Fibroblast of lung (primary cell): Measurements from ENCODE around the gene UFC1. TPM values are rescaled to one million over a fixed set of nuclear protein-coding genes. Genes with fewer than 3 reads are reported as not detected.

Experiments used
- DNase-seq, 2 donors: peaks; one replicate each; pipeline versions ENCODE4 v3.0.0 to v3.0.0-alpha.2; 2010; ENCODE audit warnings: low read depth in 2 of 2
- H2AFZ ChIP-seq: 2 replicates; pipeline ENCODE4 v1.5.1; 2012; ENCODE audit warnings: low read length, control low read depth, inconsistent platforms
- H3K27ac ChIP-seq: 2 replicates; pipeline ENCODE4 v1.5.1; 2011; ENCODE audit warnings: low read length, control low read depth; ENCODE audit not compliant: insufficient read depth
- H3K27me3 ChIP-seq: 2 replicates; pipeline ENCODE4 v1.5.1; 2011; ENCODE audit warnings: mild to moderate bottlenecking, low read length; ENCODE audit not compliant: control insufficient read depth, insufficient read depth
- H3K36me3 ChIP-seq: 2 replicates; pipeline ENCODE4 v1.5.1; 2011; ENCODE audit warnings: low read length; ENCODE audit not compliant: control insufficient read depth, insufficient read depth
- H3K4me1 ChIP-seq: 2 replicates; pipeline ENCODE4 v1.5.1; 2011; ENCODE audit warnings: low read length; ENCODE audit not compliant: control insufficient read depth, insufficient read depth; ENCODE audit errors: extremely low read depth
- H3K4me2 ChIP-seq: 2 replicates; pipeline ENCODE4 v1.5.1; 2011; ENCODE audit warnings: low read length, control low read depth; ENCODE audit not compliant: insufficient read depth; ENCODE audit errors: extremely low read depth
- H3K4me3 ChIP-seq, 4 experiments: fragments of 200-600 bp in 1 of 4; sonication (generic) in 1 of 4; replicated peaks in 1 of 4; 2 replicates each; pipeline ENCODE4 v1.5.1; 2011 to 2016; ENCODE audit warnings: low read length in 4 of 4, low read depth in 3 of 4, mild to moderate bottlenecking in 3 of 4, control low read depth in 2 of 4, inconsistent platforms in 1 of 4, mixed read lengths in 1 of 4; ENCODE audit not compliant: insufficient read depth in 1 of 4; ENCODE audit errors: control extremely low read depth in 1 of 4
- H3K79me2 ChIP-seq: 2 replicates; pipeline ENCODE4 v1.5.1; 2012; ENCODE audit warnings: mild to moderate bottlenecking, low read length, inconsistent platforms; ENCODE audit not compliant: control insufficient read depth, insufficient read depth
- H3K9ac ChIP-seq: 2 replicates; pipeline ENCODE4 v1.5.1; 2011; ENCODE audit warnings: mild to moderate bottlenecking, low read length, control low read depth; ENCODE audit not compliant: insufficient read depth
- H3K9me3 ChIP-seq: 2 replicates; pipeline ENCODE4 v1.5.1; 2012; ENCODE audit warnings: low read depth, low read length; ENCODE audit not compliant: control insufficient read depth, insufficient read depth
- H4K20me1 ChIP-seq: 2 replicates; pipeline ENCODE4 v1.5.1; 2011; ENCODE audit warnings: low read length; ENCODE audit not compliant: control insufficient read depth, insufficient read depth; ENCODE audit errors: extremely low read depth
- CTCF ChIP-seq, 2 donors: IDR thresholded peaks in 1 of 2; conservative IDR thresholded peaks in 1 of 2; 1 replicate in 1 of 2; 2 replicates in 1 of 2; pipeline ENCODE4 v1.5.1; 2011 to 2012; ENCODE audit warnings: low read length in 2 of 2, control low read depth in 1 of 2, inconsistent platforms in 1 of 2, low read depth in 1 of 2, mild to moderate bottlenecking in 1 of 2
- EZH2 ChIP-seq: IDR thresholded peaks from 2 replicates; pipeline ENCODE4 v1.5.1; 2012; ENCODE audit warnings: low read length, control low read depth, mild to moderate bottlenecking; ENCODE audit errors: missing control alignments
- polyA plus RNA-seq, 2 donors: library from polyadenylated mRNA; depleted of rRNA in 1 of 2; stranded (reverse) in 1 of 2; unstranded in 1 of 2; fragments of >200 nt; gene quantifications; 2 replicates each; pipeline ENCODE4 v1.2.1, GENCODE V29; 2011 to 2012; ENCODE audit warnings: missing spikeins in 1 of 2
- total RNA-seq: library from RNA; depleted of rRNA; stranded (reverse); fragments of >200 nt; gene quantifications from 2 replicates; pipeline ENCODE4 v1.2.1, GENCODE V29; 2014

The UFC1 gene
- total and polyA plus RNA-seq, 2 donors (not counting 1 experiment from before 2014, with no cell fraction given), result 87.0 to 154 TPM

GRCh38 chr1:161159087-161159912, 5.5 kb downstream of the UFC1 start, which contains the start of gene USP21:
TSS of gene USP21 (plus strand) at chr1:161159500. CDS start at chr1:161160641, 1,141 bp downstream.
- Histone ChIP-seq H3K9me3 (no peaks in the 10 kb centered on the region), H3K27ac (peak within 1 kb of the TSS; percentile 68), H3K4me1 (peaks cover 7% of the 10 kb centered on the region), H3K4me3 (peak within 1 kb of the TSS; percentile 63 to 93 (median 81)), H3K9ac (peak within 1 kb of the TSS; percentile 87), H4K20me1 (no peaks in the 10 kb centered on the region), H3K36me3 (peaks cover 22% of the 10 kb centered on the region), H3K4me2 (peak within 1 kb of the TSS; percentile 88), H3K27me3 (no peaks in the 10 kb centered on the region), H2AFZ (peak within 1 kb of the TSS; percentile 70), H3K79me2 (peaks cover 16% of the 10 kb centered on the region)
- DNase-seq, result peak; percentile 80 to 87
- TF ChIP-seq CTCF (conservative IDR thresholded peaks at IDR 0.05 in 1 of 2, IDR thresholded peaks at IDR 0.05 in 1 of 2; ENCODE audit: low read depth in 1 of 2, low read length in 2 of 2) (peak; percentile 30 to 54), EZH2 (no peak)

GRCh38 chr1:161159913-161160243, 6.1 kb downstream of the UFC1 start:
- peaks cover 7% of the 10 kb centered on the region for H3K4me1 ChIP-seq
- H3K9ac ChIP-seq, result peak overlapping the region; percentile 87
- H3K27ac ChIP-seq, result peak overlapping the region; percentile 68
- H3K36me3 ChIP-seq, result peaks cover 26% of the 10 kb centered on the region
- H3K4me3 ChIP-seq, result peak overlapping the region; percentile 63 to 93 (median 81)
- H3K27me3 ChIP-seq, result no peaks in the 10 kb centered on the region
- H3K4me2 ChIP-seq, result peak overlapping the region; percentile 88
- DNase-seq, result no peak
- H4K20me1 ChIP-seq, result no peaks in the 10 kb centered on the region
- no peak for TF ChIP-seq CTCF (conservative IDR thresholded peaks at IDR 0.05 in 1 of 2, IDR thresholded peaks at IDR 0.05 in 1 of 2; ENCODE audit: low read depth in 1 of 2, low read length in 2 of 2)
- TF ChIP-seq EZH2, result no peak
- H3K9me3 ChIP-seq, result no peaks in the 10 kb centered on the region
- peak overlapping the region; percentile 17 for H2AFZ ChIP-seq
- H3K79me2 ChIP-seq, result peaks cover 16% of the 10 kb centered on the region

- DNase-seq, result no peak
- Histone ChIP-seq H2AFZ (no peak overlapping the region), H3K36me3 (peaks cover 27% of the 10 kb centered on the region), H4K20me1 (no peaks in the 10 kb centered on the region), H3K4me2 (peak overlapping the region; percentile 88), H3K9ac (no peak overlapping the region), H3K27me3 (no peaks in the 10 kb centered on the region), H3K4me1 (peaks cover 12% of the 10 kb centered on the region), H3K4me3 (no peak overlapping the region), H3K9me3 (no peaks in the 10 kb centered on the region), H3K27ac (no peak overlapping the region), H3K79me2 (peaks cover 16% of the 10 kb centered on the region)
- no peak for TF ChIP-seq CTCF (conservative IDR thresholded peaks at IDR 0.05 in 1 of 2, IDR thresholded peaks at IDR 0.05 in 1 of 2; ENCODE audit: low read depth in 1 of 2, low read length in 2 of 2)
Observed at GRCh38 chr1:161160671-161161145, 6.9 kb downstream of the UFC1 start.
